GM19455 (cell line): ENCODE data around the gene CA10.

Experiments used
- ATAC-seq: cut with Tn5 transposase; IDR thresholded peaks from one replicate; pipeline ENCODE4 v1.9.1; 2021; ENCODE audit not compliant: unreplicated experiment

The CA10 gene

GRCh38 chr17:51733166-51733565 lies 425.3 kb downstream of the CA10 start:
- ATAC-seq: no peak

- no peak for ATAC-seq
These were observed 426.4 kb downstream of the CA10 start for GRCh38 chr17:51731941-51732722.

DNA sequence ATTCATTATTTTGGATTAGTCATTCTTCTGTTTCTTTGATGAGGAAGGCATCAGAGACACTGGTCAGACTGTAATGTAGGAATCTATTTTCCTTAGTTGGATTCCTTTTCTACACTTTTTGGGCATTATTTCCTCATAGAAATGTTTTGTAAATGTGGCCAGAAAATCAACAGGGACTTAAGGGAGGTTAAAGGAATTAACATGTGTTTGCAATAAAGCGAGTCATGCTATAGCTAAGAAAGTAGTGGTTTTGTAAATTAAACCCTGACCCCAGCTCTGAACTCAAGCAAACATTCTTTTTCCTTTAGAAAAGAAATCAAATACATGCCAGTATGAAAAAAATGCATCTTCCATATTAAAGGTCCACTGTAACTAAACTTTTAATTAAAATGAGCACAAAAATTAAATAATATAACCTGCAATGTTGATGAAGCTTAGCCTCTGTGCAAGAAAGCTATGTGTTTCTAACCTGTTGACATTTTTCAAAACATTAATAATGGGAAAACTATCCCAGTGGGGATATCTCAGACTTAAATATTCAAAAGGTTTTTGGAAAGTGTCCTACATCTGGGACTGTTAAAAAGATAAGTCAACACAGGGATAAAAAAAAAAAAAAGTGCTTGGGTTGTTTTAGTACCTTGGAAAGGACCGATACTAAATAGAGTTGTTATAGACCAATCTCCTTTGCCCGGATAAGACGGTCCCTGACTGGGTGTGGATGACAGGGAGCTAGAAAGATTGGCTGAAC lies 428.0 kb downstream of the CA10 start:
- ATAC-seq: no peak

DNA sequence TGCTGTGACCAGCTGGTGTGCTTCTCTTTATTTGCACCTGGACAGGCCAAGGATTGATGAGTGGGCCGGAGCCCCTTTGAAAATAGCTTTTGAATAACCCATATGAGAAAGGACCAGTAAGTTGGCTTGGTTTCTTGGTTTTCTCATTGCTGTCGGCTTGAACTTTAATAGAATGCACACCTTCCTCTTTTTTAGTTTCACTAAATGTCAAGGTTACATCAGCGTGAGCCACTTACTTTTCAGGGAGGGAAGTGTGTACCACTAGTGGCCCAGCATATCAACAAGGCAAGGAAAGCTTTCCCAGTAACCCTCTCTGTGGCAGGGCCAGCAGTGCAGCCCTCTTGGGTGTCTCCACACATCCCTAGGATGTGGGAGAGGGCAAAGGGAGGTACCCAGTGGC lies 433.3 kb downstream of the CA10 start:
- no peak for ATAC-seq

DNA sequence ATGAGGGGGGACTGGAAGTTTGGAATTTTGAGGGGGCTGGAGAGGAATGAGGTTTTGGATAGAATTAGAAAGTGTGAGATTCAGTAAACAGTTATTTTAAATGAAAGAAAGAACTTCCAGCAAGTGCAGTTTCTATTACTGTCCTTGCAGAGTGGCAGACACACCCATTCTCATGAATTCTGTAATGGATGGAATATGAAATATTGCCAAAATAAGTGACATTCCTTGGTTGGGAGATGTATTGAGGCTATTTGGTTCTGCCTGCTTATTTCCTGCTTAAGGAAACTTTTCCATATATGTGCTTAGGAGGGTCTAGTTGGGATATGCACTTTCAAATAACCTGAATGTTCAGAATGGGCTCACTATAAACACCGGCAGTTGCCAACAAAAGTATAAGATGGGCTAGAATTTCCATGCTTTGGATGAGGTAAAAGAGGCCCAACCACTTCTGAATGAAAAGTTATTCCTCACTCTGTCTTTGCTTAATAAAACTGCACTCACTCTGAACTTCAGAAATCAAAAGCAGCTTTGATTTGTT lies 434.4 kb downstream of the CA10 start:
- ATAC-seq: no peak

- no peak for ATAC-seq
These were observed 435.5 kb downstream of the CA10 start for GRCh38 chr17:51722994-51723393.

DNA sequence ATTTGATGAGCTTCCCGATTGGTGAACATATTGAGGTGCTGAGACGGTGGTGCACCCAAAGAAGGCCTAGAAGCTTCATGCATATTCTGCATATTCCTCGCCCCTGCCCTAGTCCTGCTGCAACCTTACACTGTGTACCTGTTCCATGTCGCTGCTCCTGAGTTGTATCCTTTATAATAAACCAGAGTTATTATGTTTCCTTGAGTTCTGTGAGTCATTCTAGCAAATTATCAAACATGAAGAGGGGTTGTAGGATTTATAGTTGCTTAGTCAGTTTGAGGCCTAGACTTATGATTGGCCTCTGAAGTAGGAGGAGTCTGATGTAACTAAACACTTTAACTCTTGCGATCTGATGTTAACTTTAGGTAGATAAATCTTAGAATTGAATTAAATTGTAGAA lies 436.8 kb downstream of the CA10 start:
- no peak for ATAC-seq

DNA sequence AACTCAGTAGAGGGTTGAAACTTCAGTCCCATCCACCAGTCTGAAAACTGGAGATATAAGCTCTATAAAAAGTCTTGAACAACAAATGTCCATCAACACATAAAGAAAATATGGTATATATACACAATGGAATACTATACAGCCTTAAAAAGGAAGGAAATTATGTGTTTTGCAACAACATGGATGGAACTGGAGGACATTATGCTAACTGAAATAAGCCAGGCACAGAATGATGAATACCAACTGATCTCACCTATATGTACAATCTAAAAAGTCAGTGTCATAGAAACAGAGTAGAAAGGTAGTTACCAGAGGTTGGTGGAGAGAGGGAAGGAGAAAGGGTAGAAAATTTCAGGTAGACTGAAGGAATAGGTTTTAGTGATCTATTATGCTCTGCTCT lies 438.1 kb downstream of the CA10 start:
- ATAC-seq: no peak

GRCh38 chr17:51718983-51719382 lies 439.5 kb downstream of the CA10 start:
- no peak for ATAC-seq

- ATAC-seq: no peak
These were observed 446.9 kb downstream of the CA10 start for GRCh38 chr17:51711581-51711980.

- no peak for ATAC-seq
These were observed 447.9 kb downstream of the CA10 start for GRCh38 chr17:51710634-51710979.

DNA sequence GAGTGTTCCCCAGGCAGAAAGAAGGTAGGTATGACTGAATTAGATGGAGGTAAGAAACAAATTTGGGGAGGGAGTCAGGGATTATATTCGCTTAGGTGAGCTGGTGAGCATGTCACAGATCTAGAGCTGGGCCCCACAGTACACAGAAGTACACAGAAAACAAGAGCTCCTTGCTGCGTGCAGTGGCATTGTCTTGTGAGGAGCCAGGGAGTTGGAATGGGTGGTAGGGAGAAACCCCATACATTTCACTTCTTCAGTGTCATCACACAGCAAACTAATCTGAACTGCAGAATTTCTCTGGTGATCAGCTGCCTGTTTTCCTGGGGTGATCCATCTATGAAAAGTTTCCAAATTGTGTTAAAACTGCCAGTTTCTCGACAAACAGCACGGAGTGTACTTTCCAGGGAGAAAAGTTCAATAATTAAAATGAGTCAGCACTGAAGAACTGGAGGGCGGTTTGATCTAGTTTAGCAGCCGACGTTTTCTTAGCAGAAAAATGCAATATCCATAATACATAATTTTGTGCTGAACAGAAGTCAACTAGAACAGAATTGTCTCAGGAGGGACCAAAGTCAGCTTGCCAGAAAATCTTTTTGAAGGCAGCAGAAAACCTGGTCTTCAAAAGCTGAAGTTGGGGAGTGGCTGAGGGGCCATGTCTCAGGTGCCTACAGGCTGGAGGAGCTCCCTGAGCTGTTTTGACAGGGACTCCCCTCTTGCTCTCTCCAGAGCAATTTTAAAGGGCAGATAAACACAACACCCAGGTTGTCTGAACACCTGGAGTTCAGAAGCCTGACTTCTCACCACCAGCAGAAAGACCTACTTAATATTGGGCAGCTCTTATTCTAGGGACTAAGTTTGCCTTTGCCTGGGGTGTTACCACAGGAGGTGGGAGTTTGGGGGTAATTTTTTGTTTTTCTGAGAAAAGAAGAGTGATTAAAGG lies 448.6 kb downstream of the CA10 start:
- ATAC-seq: no peak

- ATAC-seq: no peak
These were observed 451.3 kb downstream of the CA10 start for GRCh38 chr17:51707216-51707615.

DNA sequence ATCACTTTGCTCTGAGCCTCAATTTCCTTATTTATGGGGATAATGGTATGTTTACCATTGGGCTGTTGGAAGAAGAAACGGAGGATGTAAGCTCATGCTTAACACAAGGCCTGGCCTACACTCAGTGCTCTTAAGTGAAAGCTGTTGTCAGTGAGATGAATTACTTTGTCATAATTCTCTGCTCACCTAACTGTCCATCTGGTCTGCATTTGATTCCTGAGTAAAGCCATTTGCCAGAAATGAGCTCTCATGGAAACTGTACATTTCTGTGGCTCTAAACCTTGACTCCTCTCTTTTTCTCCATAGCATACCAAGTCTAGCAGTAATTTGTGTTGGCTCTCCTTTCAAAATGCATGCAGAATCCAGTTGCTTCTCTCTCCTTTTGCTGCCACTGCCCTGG lies 452.4 kb downstream of the CA10 start:
- no peak for ATAC-seq

DNA sequence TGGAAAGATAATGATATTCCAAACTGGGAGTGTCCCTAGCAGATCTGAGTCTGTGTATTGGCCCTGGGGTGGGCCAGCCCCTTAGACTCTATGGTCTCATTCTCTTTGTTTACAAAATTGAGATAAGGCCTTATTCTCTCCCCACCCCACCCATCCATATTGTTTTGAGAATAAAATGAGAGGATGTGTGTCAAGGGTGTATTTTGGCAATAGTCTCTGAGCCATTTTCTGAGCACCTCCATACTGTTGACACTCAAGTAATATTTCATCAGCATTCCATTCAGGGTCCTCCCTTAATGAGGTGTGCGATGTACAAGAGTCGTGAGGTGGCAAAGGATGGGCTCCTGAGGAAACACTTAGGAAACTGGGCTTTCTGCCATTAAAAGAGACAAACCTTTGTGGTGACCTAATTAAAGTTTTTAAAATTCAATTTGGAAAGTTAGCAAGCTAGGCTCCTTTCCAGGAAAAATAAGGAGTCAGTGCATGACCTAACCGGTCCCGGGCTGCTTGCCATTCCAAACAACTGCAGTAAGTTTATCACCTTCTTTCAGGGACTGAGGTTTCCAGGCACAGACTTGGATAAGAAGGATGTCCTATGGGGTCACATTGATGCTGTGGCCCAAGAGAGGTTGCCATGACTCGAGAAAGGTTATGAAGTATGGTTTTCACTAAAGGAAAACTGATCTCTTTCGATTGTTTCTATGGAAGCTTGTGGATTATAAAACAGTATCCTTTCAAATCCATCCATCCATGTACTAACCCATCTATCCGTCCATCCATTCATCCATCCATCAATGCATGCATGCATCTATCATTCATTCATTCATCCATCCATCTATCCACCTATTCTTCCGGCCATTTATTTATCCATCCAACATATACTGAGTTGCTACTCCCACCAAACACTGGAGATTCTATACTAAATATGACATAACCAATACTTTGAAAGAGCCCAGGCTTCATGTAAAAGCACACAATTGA lies 454.9 kb downstream of the CA10 start:
- no peak for ATAC-seq

DNA sequence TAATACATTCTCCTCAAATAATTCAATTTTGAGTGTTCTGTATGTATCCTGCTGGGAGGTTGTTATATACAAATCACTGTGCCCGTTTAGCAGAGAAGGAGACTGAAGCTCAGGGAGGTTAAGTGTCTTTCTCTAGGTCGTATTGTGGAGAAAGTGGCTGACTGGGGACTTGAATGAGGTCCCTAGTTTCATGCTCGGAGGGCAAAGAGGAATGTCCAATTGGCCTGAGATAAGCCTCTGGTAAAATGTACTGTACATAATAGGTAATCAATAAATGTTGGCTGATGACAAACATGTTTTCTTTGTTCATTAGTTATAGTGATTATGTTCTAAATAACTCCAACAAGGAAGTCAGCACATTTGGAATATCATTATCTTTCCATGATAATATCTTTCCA lies 455.6 kb downstream of the CA10 start:
- ATAC-seq: no peak

DNA sequence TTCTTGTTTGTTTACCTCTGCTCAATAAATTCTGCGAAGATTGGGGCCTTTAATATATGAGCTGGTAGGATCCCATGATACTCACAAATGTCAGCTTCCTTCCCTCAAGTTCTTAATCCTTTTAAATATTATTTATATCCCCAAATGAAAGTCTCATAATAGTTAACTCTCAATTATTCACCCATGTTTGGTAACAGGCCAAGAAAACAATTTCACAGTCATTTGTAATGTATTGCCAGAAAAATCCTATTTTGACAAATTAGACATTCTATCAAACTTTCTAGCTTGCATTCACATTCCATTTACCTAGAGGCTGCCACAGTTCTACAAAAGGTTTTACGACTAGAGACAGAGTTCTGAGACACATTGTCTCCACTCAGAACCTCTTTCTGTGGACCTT lies 457.0 kb downstream of the CA10 start:
- ATAC-seq: no peak

DNA sequence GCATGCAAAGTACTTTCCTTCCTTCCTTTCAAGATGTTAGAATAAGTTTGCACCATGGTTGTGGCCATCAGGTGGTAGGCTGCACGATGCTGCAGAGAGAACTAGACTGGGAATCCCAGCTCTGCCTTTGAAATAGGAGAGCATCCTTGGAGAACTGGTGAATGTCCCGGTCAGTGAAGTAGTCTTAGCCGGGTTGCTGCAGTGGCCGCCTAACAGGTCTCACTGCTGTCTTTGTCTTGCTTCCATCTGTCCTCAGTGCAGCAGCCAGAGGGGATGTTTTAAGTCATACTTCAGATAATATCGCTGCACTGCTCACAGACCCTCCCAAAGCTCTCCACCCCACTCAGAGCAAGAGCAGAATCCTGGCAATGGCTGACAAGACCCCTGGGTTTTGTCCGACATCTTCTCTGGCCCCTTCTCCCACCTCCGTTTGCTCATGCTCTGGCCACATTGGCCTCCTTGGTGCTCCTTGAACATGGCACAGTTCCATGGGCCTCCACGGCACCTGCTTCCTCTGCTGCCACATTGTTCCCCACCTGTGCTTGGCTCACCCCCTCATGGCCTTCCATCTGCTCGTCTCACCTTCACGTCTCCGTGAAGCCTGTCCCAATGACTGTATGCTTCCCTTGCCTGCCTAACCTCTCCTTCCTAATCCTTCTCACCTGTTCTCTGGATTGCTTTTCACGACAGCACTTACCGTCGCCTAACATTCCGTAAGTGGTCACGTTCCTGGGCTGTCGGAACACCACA lies 458.3 kb downstream of the CA10 start:
- no peak for ATAC-seq

DNA sequence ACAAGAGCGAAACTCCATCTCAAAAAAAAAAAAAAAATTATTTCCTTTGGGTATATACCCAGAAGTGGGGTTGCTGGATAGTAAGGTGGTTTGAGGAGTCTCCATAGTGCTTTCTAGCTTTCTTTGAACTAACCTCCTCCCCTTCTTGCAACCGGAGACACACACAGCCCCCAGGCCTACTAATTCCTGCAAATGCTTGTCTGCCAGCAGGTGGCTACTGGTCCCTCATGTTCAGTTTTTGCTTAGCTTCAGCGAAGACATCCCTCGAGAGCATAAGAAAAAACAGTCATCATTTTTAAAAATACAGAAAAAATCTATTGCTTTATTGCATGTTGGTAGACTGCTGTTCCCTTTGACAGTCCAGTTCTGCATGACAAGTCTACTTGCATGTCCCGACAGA lies 459.2 kb downstream of the CA10 start:
- no peak for ATAC-seq
